MV-4-11 (cell line): ENCODE measurements around the gene TGFB1.

Experiments used
- DNase-seq: peaks from one replicate; lab custom pipeline; 2025; lab: John Stamatoyannopoulos, UW

The TGFB1 gene

GRCh38 chr19:41321204-41321599 lies 32.5 kb downstream of the TGFB1 start:
- DNase-seq: no peak

- DNase-seq: no peak
Observed at GRCh38 chr19:41320568-41320967, 33.2 kb downstream of the TGFB1 start.

- no peak for DNase-seq
Observed at GRCh38 chr19:41320185-41320518, 33.6 kb downstream of the TGFB1 start.

GRCh38 chr19:41319500-41320184 lies 34.1 kb downstream of the TGFB1 start:
- no peak for DNase-seq

- no peak for DNase-seq
Observed at GRCh38 chr19:41318696-41319499, 34.8 kb downstream of the TGFB1 start.

- DNase-seq: no peak
Observed at GRCh38 chr19:41316306-41316920, 37.3 kb downstream of the TGFB1 start.

GRCh38 chr19:41311613-41312012 lies 42.1 kb downstream of the TGFB1 start:
- no peak for DNase-seq

GRCh38 chr19:41311072-41311471 lies 42.6 kb downstream of the TGFB1 start:
- no peak for DNase-seq

GRCh38 chr19:41310033-41310831 lies 43.5 kb downstream of the TGFB1 start, which contains the start of gene CCDC97:
Gene CCDC97, plus strand, starts transcription at chr19:41310172. Its CDS starts 139 bp downstream, at chr19:41310311.
- peak; percentile 85 for DNase-seq

- DNase-seq: peak; percentile 48
Observed at GRCh38 chr19:41309180-41310032, 44.3 kb downstream of the TGFB1 start.

- peak; percentile 83 for DNase-seq
Observed at GRCh38 chr19:41308450-41309179, 45.1 kb downstream of the TGFB1 start.

- DNase-seq: no peak
Observed at GRCh38 chr19:41307954-41308449, 45.7 kb downstream of the TGFB1 start.

GRCh38 chr19:41307090-41307875 lies 46.4 kb downstream of the TGFB1 start:
- no peak for DNase-seq

GRCh38 chr19:41305927-41306793 lies 47.6 kb downstream of the TGFB1 start:
- DNase-seq: no peak

GRCh38 chr19:41304706-41305483 lies 48.8 kb downstream of the TGFB1 start:
- no peak for DNase-seq

GRCh38 chr19:41303954-41304353 lies 49.8 kb downstream of the TGFB1 start:
- DNase-seq: no peak

- peak; percentile 67 for DNase-seq
Observed at GRCh38 chr19:41302624-41303351, 50.9 kb downstream of the TGFB1 start.
